K562 (cell line): Measurements from ENCODE around the gene PBX4. TPM values are rescaled to one million over a fixed set of nuclear protein-coding genes. Genes with fewer than 3 reads are reported as not detected.

Source experiments
- E4F1 ChIP-seq: fragments of 250-450 bp; sonication (Bioruptor Pico); IDR thresholded peaks from 2 replicates; pipeline ENCODE4 v1.5.0; 2021; ENCODE audit warnings: mild to moderate bottlenecking, borderline replicate concordance
- EGR1 ChIP-seq: fragments of 450-650 bp; conservative IDR thresholded peaks from 2 replicates; pipeline ENCODE4 v1.6.1; 2017; ENCODE audit warnings: mild to moderate bottlenecking
- FIP1L1 ChIP-seq: fragments of 200-400 bp; formaldehyde crosslinking; IDR thresholded peaks from 2 replicates; pipeline ENCODE4 v1.6.1; 2018; ENCODE audit warnings: mild to moderate bottlenecking, low read depth, low read length; ENCODE audit not compliant: poor library complexity, severe bottlenecking
- GTF2B ChIP-seq: IDR thresholded peaks from 2 replicates; pipeline ENCODE4 v1.6.1; 2011; ENCODE audit not compliant: insufficient read length; ENCODE audit errors: extremely low read depth
- HDAC3 ChIP-seq: fragments of 450-650 bp; IDR thresholded peaks from 2 replicates; pipeline ENCODE4 v1.6.1; 2018; ENCODE audit warnings: borderline replicate concordance, mild to moderate bottlenecking, moderate library complexity; ENCODE audit not compliant: partially characterized antibody
- KAT8 ChIP-seq: fragments of 450-650 bp; IDR thresholded peaks from 2 replicates; pipeline ENCODE4 v1.6.1; 2016; ENCODE audit warnings: low read depth, mild to moderate bottlenecking
- LARP7 ChIP-seq: fragments of 450-650 bp; IDR thresholded peaks from 2 replicates; pipeline ENCODE4 v1.6.1; 2016
- MEF2D ChIP-seq: conservative IDR thresholded peaks from 2 replicates; pipeline ENCODE4 v1.6.1; 2016; ENCODE audit warnings: low read depth, missing genetic modification characterization, missing compliant biosample characterization
- NCOA1 ChIP-seq: fragments of 450-650 bp; IDR thresholded peaks from 2 replicates; pipeline ENCODE4 v1.6.1; 2016; ENCODE audit warnings: low read depth
- PURB ChIP-seq: sonication (generic); formaldehyde crosslinking; IDR thresholded peaks from 2 replicates; pipeline ENCODE4 v1.9.0; 2021; ENCODE audit warnings: low read depth, mild to moderate bottlenecking, missing genetic modification reagents
- SMAD1 ChIP-seq: fragments of 150-350 bp; IDR thresholded peaks from 2 replicates; pipeline ENCODE4 v1.6.1; 2014; ENCODE audit warnings: low read length, low read depth; ENCODE audit not compliant: partially characterized antibody
- SUPT5H ChIP-seq: fragments of 450-650 bp; IDR thresholded peaks from 2 replicates; pipeline ENCODE4 v1.6.1; 2016
- TAF7 ChIP-seq: fragments of 450-650 bp; IDR thresholded peaks from 2 replicates; pipeline ENCODE4 v1.6.1; 2016; ENCODE audit warnings: missing genetic modification characterization, missing compliant biosample characterization
- TEAD1 ChIP-seq, 2 experiments: fragments of 450-650 bp in 1 of 2; sonication (generic) in 1 of 2; formaldehyde crosslinking; IDR thresholded peaks; 2 replicates each; pipeline versions ENCODE4 v1.4.0 to v1.8.0; 2020 to 2022; ENCODE audit warnings: mild to moderate bottlenecking in 2 of 2, missing genetic modification reagents in 1 of 2
- TRIM28 ChIP-seq: fragments of 450-650 bp; IDR thresholded peaks from 2 replicates; pipeline ENCODE4 v1.6.1; 2017
- YY1 ChIP-seq, 3 experiments: IDR thresholded peaks; 2 replicates each; pipeline ENCODE4 v1.6.1; 2011; ENCODE audit warnings: low read length in 2 of 3, mild to moderate bottlenecking in 2 of 3, moderate library complexity in 2 of 3, borderline replicate concordance in 1 of 3, control low read depth in 1 of 3, low read depth in 1 of 3; ENCODE audit not compliant: insufficient read depth in 3 of 3, insufficient replicate concordance in 2 of 3, control insufficient read depth in 1 of 3, insufficient read length in 1 of 3; ENCODE audit errors: extremely low read depth in 1 of 3
- ZBTB7A ChIP-seq: IDR thresholded peaks from 2 replicates; pipeline ENCODE4 v1.6.1; 2011; ENCODE audit warnings: low read depth, mild to moderate bottlenecking, low read length, moderate library complexity, borderline replicate concordance; ENCODE audit not compliant: control insufficient read depth
- ZNF146 ChIP-seq: IDR thresholded peaks from one replicate; pipeline ENCODE4 v1.6.1; 2018; ENCODE audit warnings: missing compliant biosample characterization; ENCODE audit not compliant: unreplicated experiment
- ZNF57 ChIP-seq: fragments of 450-650 bp; formaldehyde crosslinking; IDR thresholded peaks from 2 replicates; pipeline ENCODE4 v1.4.0; 2020; ENCODE audit warnings: mild to moderate bottlenecking, moderate library complexity
- polyA plus RNA-seq, 8 experiments: library from polyadenylated mRNA; depleted of rRNA in 4 of 8; stranded (reverse) in 5 of 8; unstranded in 3 of 8; fragments of >200 nt; fragmentation: Nextera tagmentation in 2 of 8; fragmentation: Illumina TruSeq in 1 of 8; extraction: Ambion mirVana in 2 of 8; extraction: Trizol in 1 of 8; gene quantifications; 2 replicates each; pipeline versions ENCODE4 v1.2.1 to v1.2.3, GENCODE V29; 2011 to 2014; ENCODE audit warnings: inconsistent platforms in 1 of 8, missing spikeins in 1 of 8
- total RNA-seq, 7 experiments: library from RNA; depleted of rRNA in 6 of 7; stranded (reverse); fragments of >200 nt in 6 of 7; fragmentation: Illumina TruSeq in 2 of 7; extraction: Trizol in 2 of 7; gene quantifications; 2 replicates each; pipeline versions ENCODE4 v1.2.1 to v1.2.3, GENCODE V29; 2011 to 2021; ENCODE audit warnings: low replicate concordance in 1 of 7
- TF ChIP-seq, protein P1 (sequence below): sonication (generic); formaldehyde crosslinking; IDR thresholded peaks from 2 replicates; pipeline ENCODE4 v1.8.0; 2022; ENCODE audit warnings: missing genetic modification reagents, mild to moderate bottlenecking, borderline replicate concordance

The PBX4 gene
- total and polyA plus RNA-seq, 9 of the 15 experiments (the other 6 are each of a cell fraction or from before 2014, with no cell fraction given), result 0.11 to 3.8 (median 1.6) TPM; not detected in 1

DNA sequence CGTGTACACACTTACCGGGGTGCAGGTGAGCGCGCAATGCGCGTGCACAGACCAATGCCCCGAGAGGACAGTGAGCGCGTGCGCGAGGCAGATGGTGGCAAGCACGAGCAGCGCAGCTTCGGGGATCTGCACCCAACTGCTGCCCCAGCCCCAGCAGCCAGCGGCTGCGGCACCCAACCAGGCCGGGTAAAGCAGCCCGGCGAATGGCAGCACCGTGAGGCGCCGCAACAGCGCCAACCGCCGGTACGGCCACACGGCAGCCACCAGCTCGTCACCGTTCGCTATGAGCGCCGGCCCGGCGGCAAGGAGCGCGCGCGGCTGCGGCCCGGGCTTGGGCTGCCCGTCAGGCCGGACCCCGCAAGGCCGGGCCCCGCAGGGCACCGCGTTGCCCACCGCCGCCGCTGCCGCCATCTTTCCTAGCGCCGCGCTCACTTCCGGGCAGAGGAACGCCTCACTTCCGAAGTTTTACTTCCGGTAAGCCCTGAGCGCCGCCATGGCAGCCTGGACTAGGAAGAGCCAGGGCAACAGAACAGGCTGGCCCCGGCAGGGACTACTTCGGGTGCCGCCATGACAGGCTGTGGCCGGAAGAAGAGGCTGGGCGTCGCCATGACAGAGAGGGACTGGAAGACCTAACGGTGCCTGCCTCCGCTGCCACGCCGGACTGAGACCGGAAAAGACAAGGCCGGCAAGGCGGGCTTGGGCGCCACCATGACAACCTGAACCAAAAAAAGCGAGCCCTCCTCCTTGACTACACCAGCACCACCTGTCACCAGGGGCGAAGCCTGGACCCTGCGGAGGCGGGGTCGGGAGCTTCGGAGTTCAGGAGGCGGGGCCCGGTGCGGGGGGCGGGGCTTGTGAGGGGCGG, 45.0 kb upstream of the PBX4 start, which contains the start of gene ATP13A1 (continued):
- TF ChIP-seq E4F1 (no peak), LARP7 (no peak), NCOA1 (no peak), ZNF146 (CRISPR knock-in tag) (no peak), SUPT5H (peak; percentile 74), TAF7 (tag) (peak; percentile 38; the same call in 1 of the 2 replicates), KAT8 (no peak), GTF2B (no peak), EGR1 (peak; percentile 75), TEAD1 (CRISPR knock-in tag; IDR thresholded peaks at IDR 0.05) (peak; percentile 40 to 79; a peak in 2 of 4 replicates), PURB (CRISPR knock-in tag) (no peak), MEF2D (tag) (peak; percentile 66; the same call in 1 of the 2 replicates), HDAC3 (no peak), FIP1L1 (no peak), YY1 (IDR thresholded peaks at IDR 0.05; ENCODE audit: borderline replicate concordance in 1 of 3, control insufficient read depth in 1 of 3, extremely low read depth in 1 of 3, insufficient read depth in 3 of 3, insufficient read length in 1 of 3, insufficient replicate concordance in 2 of 3, low read depth in 1 of 3, low read length in 2 of 3) (peak; percentile 91 to 98 (median 97)), ZNF57 (CRISPR knock-in tag) (no peak), ZBTB7A (peak; percentile 59; the same call in 1 of the 2 replicates), SMAD1 (no peak), TRIM28 (no peak)
- TF ChIP-seq, protein P1, sequence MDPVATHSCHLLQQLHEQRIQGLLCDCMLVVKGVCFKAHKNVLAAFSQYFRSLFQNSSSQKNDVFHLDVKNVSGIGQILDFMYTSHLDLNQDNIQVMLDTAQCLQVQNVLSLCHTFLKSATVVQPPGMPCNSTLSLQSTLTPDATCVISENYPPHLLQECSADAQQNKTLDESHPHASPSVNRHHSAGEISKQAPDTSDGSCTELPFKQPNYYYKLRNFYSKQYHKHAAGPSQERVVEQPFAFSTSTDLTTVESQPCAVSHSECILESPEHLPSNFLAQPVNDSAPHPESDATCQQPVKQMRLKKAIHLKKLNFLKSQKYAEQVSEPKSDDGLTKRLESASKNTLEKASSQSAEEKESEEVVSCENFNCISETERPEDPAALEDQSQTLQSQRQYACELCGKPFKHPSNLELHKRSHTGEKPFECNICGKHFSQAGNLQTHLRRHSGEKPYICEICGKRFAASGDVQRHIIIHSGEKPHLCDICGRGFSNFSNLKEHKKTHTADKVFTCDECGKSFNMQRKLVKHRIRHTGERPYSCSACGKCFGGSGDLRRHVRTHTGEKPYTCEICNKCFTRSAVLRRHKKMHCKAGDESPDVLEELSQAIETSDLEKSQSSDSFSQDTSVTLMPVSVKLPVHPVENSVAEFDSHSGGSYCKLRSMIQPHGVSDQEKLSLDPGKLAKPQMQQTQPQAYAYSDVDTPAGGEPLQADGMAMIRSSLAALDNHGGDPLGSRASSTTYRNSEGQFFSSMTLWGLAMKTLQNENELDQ (CRISPR knock-in tag), result no peak
